ENCODE measurements around the gene NACC2.

GRCh38 chr9:136056546-136057235 lies 38.4 kb downstream of the NACC2 start:
- TF ChIP-seq GLIS3 (CRISPR knock-in tag; IDR thresholded peaks at IDR 0.05) (no peak), CREB5 (CRISPR knock-in tag; IDR thresholded peaks at IDR 0.05; ENCODE audit: low read depth) (no peak), TOX (CRISPR knock-in tag; IDR thresholded peaks at IDR 0.05; ENCODE audit: borderline replicate concordance) (no peak), BACH2 (CRISPR knock-in tag; IDR thresholded peaks at IDR 0.05; ENCODE audit: borderline replicate concordance) (no peak), ZFP30 (CRISPR knock-in tag; IDR thresholded peaks at IDR 0.05) (no peak)
